HepG2 (cell line): ENCODE results near the gene ADIPOR1. TPM values are rescaled to one million over a fixed set of nuclear protein-coding genes. Genes with fewer than 3 reads are reported as not detected.

ENCODE experiments used
- GZF1 ChIP-seq: sonication (generic); formaldehyde crosslinking; IDR thresholded peaks from 2 replicates; pipeline ENCODE4 v1.5.1; 2020; ENCODE audit warnings: mild to moderate bottlenecking, missing genetic modification reagents
- KIAA2018 ChIP-seq: sonication (generic); formaldehyde crosslinking; IDR thresholded peaks from 2 replicates; pipeline ENCODE4 v1.5.0; 2020; ENCODE audit warnings: mild to moderate bottlenecking, missing genetic modification reagents, borderline replicate concordance
- MIER2 ChIP-seq: IDR thresholded peaks from 2 replicates; pipeline ENCODE4 v1.6.1; 2016; ENCODE audit warnings: missing biosample characterization, missing genetic modification reagents
- MYPOP ChIP-seq: sonication (generic); formaldehyde crosslinking; IDR thresholded peaks from 2 replicates; pipeline ENCODE4 v1.8.1; 2023; ENCODE audit warnings: mild to moderate bottlenecking, moderate library complexity, missing genetic modification reagents
- UBTF ChIP-seq: sonication (generic); formaldehyde crosslinking; IDR thresholded peaks from 2 replicates; pipeline ENCODE4 v1.4.0; 2020; ENCODE audit warnings: mild to moderate bottlenecking, missing genetic modification reagents
- ZBED4 ChIP-seq: sonication (generic); formaldehyde crosslinking; IDR thresholded peaks from 2 replicates; pipeline ENCODE4 v1.4.0; 2020; ENCODE audit warnings: missing genetic modification reagents, borderline replicate concordance
- ZNF256 ChIP-seq: sonication (generic); formaldehyde crosslinking; conservative IDR thresholded peaks from 2 replicates; pipeline ENCODE4 v1.4.0; 2020; ENCODE audit warnings: missing genetic modification reagents
- ZNF546 ChIP-seq: sonication (generic); formaldehyde crosslinking; conservative IDR thresholded peaks from 2 replicates; pipeline ENCODE4 v1.8.1; 2023; ENCODE audit warnings: mild to moderate bottlenecking, missing genetic modification reagents
- ZNF749 ChIP-seq: sonication (generic); formaldehyde crosslinking; IDR thresholded peaks from 2 replicates; pipeline ENCODE4 v1.8.0; 2022; ENCODE audit warnings: mild to moderate bottlenecking, missing genetic modification reagents, moderate library complexity, borderline replicate concordance
- polyA plus RNA-seq, 8 experiments: library from polyadenylated mRNA; depleted of rRNA in 3 of 8; stranded (reverse) in 7 of 8; unstranded in 1 of 8; fragments of >200 nt; fragmentation: Illumina TruSeq in 4 of 8; extraction: Trizol in 4 of 8; gene quantifications; 2 replicates each; pipeline versions ENCODE4 v1.2.1 to v1.2.3, GENCODE V29; 2011 to 2016; ENCODE audit warnings: low read depth in 4 of 8, missing spikeins in 1 of 8, mixed read lengths in 1 of 8; ENCODE audit not compliant: insufficient read depth in 1 of 8
- total RNA-seq, 5 experiments: library from RNA; depleted of rRNA; stranded (reverse); fragments of >200 nt; fragmentation: Illumina TruSeq; extraction: Trizol; gene quantifications; 2 replicates each; pipeline ENCODE4 v1.2.3, GENCODE V29; 2016; ENCODE audit warnings: low read depth in 1 of 5
- TF ChIP-seq, protein P1 (sequence below): sonication (generic); formaldehyde crosslinking; IDR thresholded peaks from 2 replicates; pipeline ENCODE4 v1.5.1; 2020; ENCODE audit warnings: mild to moderate bottlenecking, missing genetic modification reagents, borderline replicate concordance
- TF ChIP-seq, protein P2 (sequence below): sonication (generic); formaldehyde crosslinking; IDR thresholded peaks from 2 replicates; pipeline ENCODE4 v1.8.0; 2022; ENCODE audit warnings: missing genetic modification reagents, low read depth, mild to moderate bottlenecking, borderline replicate concordance

The ADIPOR1 gene
- total and polyA plus RNA-seq, 2 of the 13 experiments (the other 11 are each of a cell fraction or from before 2014, with no cell fraction given) = 60.0 to 141 TPM

- TF ChIP-seq ZNF256 = no peak
- TF ChIP-seq ZBED4 = no peak
- no peak for TF ChIP-seq GZF1 (CRISPR knock-in tag)
- no peak for TF ChIP-seq UBTF
- TF ChIP-seq KIAA2018 (CRISPR knock-in tag) = no peak
- TF ChIP-seq ZNF546 (CRISPR knock-in tag) = no peak
- TF ChIP-seq, protein P1, sequence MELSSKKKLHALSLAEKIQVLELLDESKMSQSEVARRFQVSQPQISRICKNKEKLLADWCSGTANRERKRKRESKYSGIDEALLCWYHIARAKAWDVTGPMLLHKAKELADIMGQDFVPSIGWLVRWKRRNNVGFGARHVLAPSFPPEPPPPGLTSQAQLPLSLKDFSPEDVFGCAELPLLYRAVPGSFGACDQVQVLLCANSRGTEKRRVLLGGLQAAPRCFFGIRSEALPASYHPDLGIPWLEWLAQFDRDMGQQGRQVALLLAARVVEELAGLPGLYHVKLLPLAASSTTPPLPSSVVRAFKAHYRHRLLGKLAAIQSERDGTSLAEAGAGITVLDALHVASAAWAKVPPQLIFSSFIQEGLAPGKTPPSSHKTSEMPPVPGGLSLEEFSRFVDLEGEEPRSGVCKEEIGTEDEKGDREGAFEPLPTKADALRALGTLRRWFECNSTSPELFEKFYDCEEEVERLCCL = no peak
- no peak for TF ChIP-seq ZNF749 (CRISPR knock-in tag)
- TF ChIP-seq MIER2 (CRISPR knock-in tag) = no peak
- no peak for TF ChIP-seq MYPOP (CRISPR knock-in tag)
- TF ChIP-seq, protein P2, sequence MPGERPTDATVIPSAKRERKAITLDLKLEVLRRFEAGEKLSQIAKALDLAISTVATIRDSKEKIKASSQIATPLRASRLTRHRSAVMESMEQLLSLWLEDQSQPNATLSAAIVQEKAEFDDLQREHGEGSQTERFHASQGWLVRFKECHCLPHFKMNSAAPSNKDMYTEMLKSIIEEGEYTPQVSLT = no peak
These were observed 17.6 kb downstream of the ADIPOR1 start (continued) for GRCh38 chr1:202940561-202940960.
